ENCODE data around the gene ECT2. TPM values are rescaled to one million over a fixed set of nuclear protein-coding genes. Genes with fewer than 3 reads are reported as not detected.

ECT2 gene
- total RNA-seq, 1 experiment from 2014 or later, result 81.3 TPM

GRCh38 chr3:172811099-172811498 is 60.6 kb downstream of the ECT2 start:
- no peak overlapping the region for H3K4me3 Mint-ChIP-seq
- Histone ChIP-seq H3K27ac (ENCODE audit: insufficient read length, low read depth, low read length) (no peak overlapping the region), H2BK20ac (ENCODE audit: low read depth, low read length, poor library complexity, severe bottlenecking) (no peak overlapping the region), H2BK12ac (ENCODE audit: insufficient read length, low read depth, low read length) (no peak overlapping the region), H3K4ac (ENCODE audit: low read depth, low read length) (no peak overlapping the region), H4K91ac (ENCODE audit: insufficient read length, low read depth, low read length) (no peak overlapping the region), H2BK120ac (ENCODE audit: low read depth, low read length, poor library complexity, severe bottlenecking) (no peak overlapping the region), H3K9ac (ENCODE audit: extremely low read depth, insufficient read length, low read length) (no peak overlapping the region), H2AFZ (ENCODE audit: low read length) (no peak overlapping the region), H2BK15ac (ENCODE audit: low read depth, low read length) (no peak overlapping the region), H3K23ac (ENCODE audit: insufficient read length, low read depth, low read length) (no peak overlapping the region), H3K23me2 (ENCODE audit: insufficient read length, low read depth, low read length, poor library complexity, severe bottlenecking) (no peaks in the 10 kb centered on the region), H3T11ph (ENCODE audit: low read length) (no peak overlapping the region), H3K56ac (ENCODE audit: insufficient read length, low read depth, low read length) (no peak overlapping the region), H3K4me2 (ENCODE audit: insufficient read depth, insufficient read length, low read length) (no peak overlapping the region), H2AK5ac (ENCODE audit: insufficient read length, low read length) (no peak overlapping the region), H3K79me1 (ENCODE audit: insufficient read depth, low read depth, low read length, poor library complexity, severe bottlenecking) (no peaks in the 10 kb centered on the region), H3K27me3 (ENCODE audit: insufficient read depth, low read length) (no peaks in the 10 kb centered on the region), H3K9me3 (ENCODE audit: control insufficient read depth, low read depth, low read length) (no peaks in the 10 kb centered on the region), H4K8ac (replicated peaks; ENCODE audit: insufficient read length, low read depth, low read length) (no peak overlapping the region), H3K14ac (ENCODE audit: insufficient read depth, low read length) (no peak overlapping the region), H3K79me2 (ENCODE audit: insufficient read depth, low read length) (no peaks in the 10 kb centered on the region), H2BK5ac (ENCODE audit: insufficient read length, low read length) (no peak overlapping the region), H3K4me1 (ENCODE audit: insufficient read depth, low read length) (no peaks in the 10 kb centered on the region), H3K18ac (ENCODE audit: insufficient read length, low read depth, low read length) (no peak overlapping the region), H4K5ac (ENCODE audit: insufficient read length, low read depth, low read length) (no peak overlapping the region), H4K20me1 (ENCODE audit: control insufficient read depth, insufficient read depth, insufficient read length) (no peaks in the 10 kb centered on the region)
- DNase-seq, result no peak
- no peaks in the 10 kb centered on the region for H3K27me3 Mint-ChIP-seq (ENCODE audit: low read depth)
- no peak for TF ChIP-seq CTCF (conservative IDR thresholded peaks at IDR 0.05)
- no peaks in the 10 kb centered on the region for H3K4me1 Mint-ChIP-seq
- no CpG with 5 or more reads among the region's 4 CpGs for WGBS (ENCODE audit: extremely low coverage, insufficient read length, low lambda C conversion rate)
- no peaks in the 10 kb centered on the region for H3K9me3 Mint-ChIP-seq
- H3K27ac Mint-ChIP-seq, result no peak overlapping the region
- peaks cover 10 to 33% (median 32%) of the 10 kb centered on the region in 3 experiments; a peak in 6 of 7 replicates for H3K36me3 Mint-ChIP-seq (ENCODE audit: insufficient read depth in 1 of 3, low read depth in 3 of 3)
